CD4-positive, alpha-beta T cell treated with Interleukin-15 for 1 hour (primary cell): Measurements from ENCODE around the gene PARG.
"Not testable (repeated sequence)": the region's sequence is repeated elsewhere in the genome, so short reads cannot be mapped to it uniquely, and the experiment has no call there.

Experiments
- DNase-seq: peaks from one replicate; pipeline ENCODE4 v3.0.0-alpha.2; 2020

Gene PARG

GRCh38 chr10:49900406-49900805, 41.4 kb downstream of the PARG start:
- DNase-seq, result not testable (repeated sequence)

- DNase-seq, result not testable (repeated sequence)
Measured at GRCh38 chr10:49899999-49900398, 41.8 kb downstream of the PARG start.

GRCh38 chr10:49890025-49890424, 51.8 kb downstream of the PARG start:
- not testable (repeated sequence) for DNase-seq

GRCh38 chr10:49884739-49885331, 57.0 kb downstream of the PARG start:
- not testable (repeated sequence) for DNase-seq

GRCh38 chr10:49883852-49884251, 58.0 kb downstream of the PARG start:
- DNase-seq, result not testable (repeated sequence)

- DNase-seq, result not testable (repeated sequence)
Measured at GRCh38 chr10:49882327-49882726, 59.5 kb downstream of the PARG start.

GRCh38 chr10:49872740-49873139, 69.1 kb downstream of the PARG start:
- not testable (repeated sequence) for DNase-seq

GRCh38 chr10:49871462-49871861, 70.4 kb downstream of the PARG start:
- not testable (repeated sequence) for DNase-seq

GRCh38 chr10:49859933-49860332, 81.9 kb downstream of the PARG start:
- not testable (repeated sequence) for DNase-seq

GRCh38 chr10:49858697-49859382, 83.0 kb downstream of the PARG start:
- not testable (repeated sequence) for DNase-seq

GRCh38 chr10:49849520-49849919, 92.3 kb downstream of the PARG start:
- DNase-seq, result not testable (repeated sequence)

- DNase-seq, result no peak
Measured at GRCh38 chr10:49844775-49845595, 96.8 kb downstream of the PARG start.

GRCh38 chr10:49842333-49842628, 99.5 kb downstream of the PARG start:
- DNase-seq, result not testable (repeated sequence)

GRCh38 chr10:49841615-49842332, 100.1 kb downstream of the PARG start:
- no peak for DNase-seq

GRCh38 chr10:49837685-49838084, 104.1 kb downstream of the PARG start:
- no peak for DNase-seq

- DNase-seq, result no peak
Measured at GRCh38 chr10:49837051-49837478, 104.8 kb downstream of the PARG start.

GRCh38 chr10:49834976-49835375, 106.9 kb downstream of the PARG start:
- no peak for DNase-seq

GRCh38 chr10:49834201-49834600, 107.6 kb downstream of the PARG start:
- DNase-seq, result no peak

- no peak for DNase-seq
Measured at GRCh38 chr10:49833168-49833567, 108.7 kb downstream of the PARG start.

- no peak for DNase-seq
Measured at GRCh38 chr10:49831352-49832035, 110.3 kb downstream of the PARG start.

GRCh38 chr10:49830846-49831245, 111.0 kb downstream of the PARG start:
- DNase-seq, result no peak

GRCh38 chr10:49830016-49830415, 111.8 kb downstream of the PARG start:
- no peak for DNase-seq

GRCh38 chr10:49827297-49827696, 114.5 kb downstream of the PARG start:
- DNase-seq, result no peak
